ENCODE results near the gene EEF1AKMT4.

The EEF1AKMT4 gene

DNA sequence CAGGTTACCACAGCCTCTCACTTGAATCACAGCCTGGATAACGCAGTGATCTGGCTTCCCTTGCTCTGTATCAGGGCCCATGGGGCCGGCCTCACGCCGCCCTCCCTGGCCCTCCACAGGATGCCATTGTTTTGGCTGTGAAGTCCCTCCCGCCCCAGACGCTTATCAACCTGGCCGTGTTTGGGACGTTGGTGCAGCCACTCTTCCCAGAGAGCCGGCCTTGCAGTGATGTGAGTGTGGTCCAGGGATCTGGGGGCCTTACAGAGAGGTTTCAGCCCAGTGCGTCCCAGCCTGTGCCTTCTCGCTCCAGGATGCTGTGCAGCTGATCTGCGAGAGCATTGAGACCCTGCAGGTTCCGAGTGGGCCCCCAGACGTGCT, 13.4 kb upstream of the EEF1AKMT4 start:
- DNase-seq (ENCODE audit: low spot score) = no peak

- no peak for DNase-seq (ENCODE audit: low spot score)
These were observed 12.8 kb upstream of the EEF1AKMT4 start for GRCh38 chr3:184236636-184237035.

DNA sequence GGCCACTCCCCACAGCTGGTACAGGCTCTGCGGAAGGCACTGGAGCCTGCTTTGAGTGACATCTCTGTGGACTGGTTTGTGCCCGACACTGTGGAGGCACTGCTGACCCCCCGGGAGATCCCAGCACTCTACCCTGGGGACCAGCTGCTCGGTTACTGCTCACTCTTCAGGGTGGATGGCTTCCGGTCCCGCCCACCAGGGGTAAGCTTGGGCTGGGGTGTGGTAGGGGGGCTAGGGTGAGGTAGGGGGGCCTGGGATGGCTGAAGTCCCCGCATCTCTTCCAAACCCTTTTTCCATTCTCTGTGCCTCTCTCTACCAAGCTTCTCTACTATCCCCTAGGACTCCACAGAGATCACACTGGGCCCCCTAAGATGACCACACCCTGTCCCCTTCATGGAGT, 12.3 kb upstream of the EEF1AKMT4 start:
- DNase-seq (ENCODE audit: low spot score) = no peak

- no peak for DNase-seq (ENCODE audit: low spot score)
These were observed 11.7 kb upstream of the EEF1AKMT4 start for GRCh38 chr3:184237807-184238206.

DNA sequence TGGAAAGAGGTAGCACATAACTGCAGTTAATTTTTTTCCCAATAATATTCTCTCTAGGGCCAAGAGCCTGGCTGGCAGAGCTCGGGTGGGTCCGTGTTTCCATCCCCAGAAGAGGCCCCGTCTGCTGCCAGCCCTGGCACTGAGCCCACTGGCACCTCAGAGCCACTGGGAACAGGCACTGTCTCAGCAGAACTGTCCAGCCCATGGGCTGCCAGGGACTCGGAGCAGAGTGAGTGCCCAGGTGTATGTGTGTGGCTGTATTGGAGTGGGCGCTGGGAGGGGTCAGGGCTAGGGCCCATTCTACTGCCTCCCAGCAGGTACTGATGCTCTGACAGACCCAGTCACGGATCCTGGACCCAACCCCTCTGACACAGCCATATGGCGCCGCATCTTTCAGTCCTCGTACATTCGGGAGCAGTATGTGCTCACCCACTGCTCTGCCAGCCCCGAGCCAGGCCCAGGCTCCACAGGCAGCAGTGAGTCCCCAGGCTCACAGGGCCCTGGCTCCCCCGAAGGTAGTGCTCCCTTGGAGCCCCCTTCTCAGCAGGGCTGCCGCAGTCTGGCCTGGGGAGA, 11.1 kb upstream of the EEF1AKMT4 start:
- no peak for DNase-seq (ENCODE audit: low spot score)

DNA sequence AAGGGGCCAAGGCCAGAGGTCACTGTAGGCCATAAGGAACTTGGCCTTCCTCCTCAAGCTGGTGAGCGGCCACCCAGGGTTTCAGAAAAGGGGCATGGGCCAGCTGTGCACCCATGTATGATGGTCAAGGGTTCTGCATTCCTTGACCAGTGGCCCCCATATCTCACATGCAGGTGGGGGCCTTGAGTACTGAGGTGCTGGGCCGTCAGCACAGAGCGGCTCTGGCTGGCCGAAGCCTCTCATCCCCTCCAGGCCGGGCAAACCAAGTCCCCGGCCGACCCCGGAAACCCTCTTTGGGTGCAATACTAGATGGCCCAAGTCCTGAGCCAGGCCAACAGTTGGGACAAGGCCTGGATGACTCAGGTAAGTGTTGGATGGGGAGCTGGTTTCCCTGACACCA, 10.3 kb upstream of the EEF1AKMT4 start:
- DNase-seq (ENCODE audit: low spot score) = no peak

- no peak for DNase-seq (ENCODE audit: low spot score)
These were observed 9.8 kb upstream of the EEF1AKMT4 start for GRCh38 chr3:184239708-184240107.

DNA sequence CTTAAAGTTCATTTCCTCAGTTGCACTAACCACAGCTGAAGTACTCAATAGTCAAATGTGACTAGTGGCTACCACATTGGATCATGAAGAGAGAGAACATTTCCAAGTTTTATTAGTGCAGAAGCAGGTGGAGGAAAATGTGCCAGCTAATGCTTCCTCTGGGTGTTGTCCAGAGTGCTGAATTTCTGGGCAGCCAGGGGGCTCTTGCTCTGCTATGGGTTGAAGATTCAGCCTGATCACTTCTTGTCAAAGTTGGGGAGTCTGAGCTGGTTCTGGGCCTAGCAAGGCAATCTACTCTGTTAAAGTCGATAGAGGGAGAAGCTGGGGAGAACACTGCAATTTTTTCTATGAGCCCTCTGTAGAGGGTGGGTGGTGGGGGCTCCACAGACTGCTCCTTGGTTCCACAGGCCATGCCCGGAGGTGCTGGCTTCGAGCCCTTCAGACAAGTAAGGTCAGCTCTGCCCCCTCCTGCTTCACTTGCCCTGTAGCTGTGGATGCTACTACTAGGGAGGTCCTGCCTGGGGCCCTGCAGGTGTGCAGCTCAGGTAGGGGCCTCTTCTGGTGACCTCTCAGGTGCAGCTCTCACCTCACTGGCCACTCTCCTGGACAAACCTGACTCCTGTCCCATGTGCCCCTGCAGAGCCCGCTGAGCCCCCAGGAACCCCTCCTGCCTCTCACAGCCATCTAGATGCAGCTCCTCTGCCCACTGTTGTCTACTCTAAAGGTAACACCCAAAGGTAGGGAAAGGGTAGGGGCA, 8.9 kb upstream of the EEF1AKMT4 start:
- peak; percentile 57 for DNase-seq (ENCODE audit: low spot score)

GRCh38 chr3:184241141-184241446, 8.4 kb upstream of the EEF1AKMT4 start:
- no peak for DNase-seq (ENCODE audit: low spot score)

DNA sequence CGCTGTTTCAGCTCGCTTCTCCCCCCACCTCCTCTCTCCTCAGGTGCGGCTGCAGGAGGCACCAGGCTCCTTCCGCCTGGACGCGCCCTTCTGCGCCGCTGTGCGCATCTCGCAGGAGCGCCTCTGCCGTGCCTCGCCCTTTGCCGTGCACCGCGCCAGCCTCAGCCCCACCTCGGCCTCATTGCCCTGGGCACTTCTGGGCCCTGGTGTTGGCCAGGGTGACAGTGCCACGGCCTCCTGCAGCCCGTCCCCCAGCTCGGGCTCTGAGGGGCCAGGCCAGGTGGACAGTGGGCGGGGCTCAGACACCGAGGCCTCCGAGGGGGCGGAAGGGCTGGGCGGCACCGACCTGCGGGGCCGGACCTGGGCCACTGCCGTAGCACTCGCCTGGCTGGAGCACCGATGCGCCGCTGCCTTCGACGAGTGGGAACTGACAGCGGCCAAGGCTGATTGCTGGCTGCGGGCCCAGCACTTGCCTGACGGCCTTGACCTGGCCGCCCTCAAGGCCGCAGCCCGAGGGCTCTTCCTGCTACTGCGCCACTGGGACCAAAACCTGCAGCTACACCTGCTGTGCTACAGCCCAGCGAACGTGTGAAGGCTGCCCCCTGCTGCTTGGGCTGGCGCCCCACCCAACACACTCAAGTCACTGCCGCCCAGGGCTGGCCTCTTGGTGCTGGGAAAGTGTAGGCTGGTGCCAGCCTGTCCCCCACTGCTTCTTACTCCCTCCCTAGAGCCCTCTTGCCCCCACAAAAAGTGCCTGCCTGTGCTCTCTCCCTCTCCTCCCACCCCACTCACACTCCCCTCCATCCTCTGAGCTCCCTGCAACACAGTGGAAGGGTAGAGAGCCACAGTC, 7.8 kb upstream of the EEF1AKMT4 start:
- DNase-seq (ENCODE audit: low spot score) = peak; percentile 56

DNA sequence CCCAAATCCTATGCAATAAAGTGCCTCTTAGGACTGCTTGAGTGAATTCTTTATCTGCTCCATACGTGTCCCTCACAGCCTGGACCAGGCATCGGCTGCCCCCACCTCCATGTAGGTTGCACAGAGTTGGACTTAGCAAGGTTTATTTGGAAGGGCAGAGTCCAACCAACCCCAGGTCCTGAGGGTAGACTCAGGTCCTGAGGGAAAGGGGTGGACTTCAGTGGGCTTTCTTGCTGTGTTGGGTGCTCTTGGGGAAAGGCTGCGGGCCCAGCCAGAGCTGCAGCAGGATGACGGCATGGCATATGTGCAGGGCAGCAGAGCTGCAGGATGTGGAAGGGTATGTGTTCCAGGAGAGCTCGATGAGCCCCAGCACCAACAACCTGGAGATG, 7.2 kb upstream of the EEF1AKMT4 start:
- DNase-seq (ENCODE audit: low spot score) = no peak

DNA sequence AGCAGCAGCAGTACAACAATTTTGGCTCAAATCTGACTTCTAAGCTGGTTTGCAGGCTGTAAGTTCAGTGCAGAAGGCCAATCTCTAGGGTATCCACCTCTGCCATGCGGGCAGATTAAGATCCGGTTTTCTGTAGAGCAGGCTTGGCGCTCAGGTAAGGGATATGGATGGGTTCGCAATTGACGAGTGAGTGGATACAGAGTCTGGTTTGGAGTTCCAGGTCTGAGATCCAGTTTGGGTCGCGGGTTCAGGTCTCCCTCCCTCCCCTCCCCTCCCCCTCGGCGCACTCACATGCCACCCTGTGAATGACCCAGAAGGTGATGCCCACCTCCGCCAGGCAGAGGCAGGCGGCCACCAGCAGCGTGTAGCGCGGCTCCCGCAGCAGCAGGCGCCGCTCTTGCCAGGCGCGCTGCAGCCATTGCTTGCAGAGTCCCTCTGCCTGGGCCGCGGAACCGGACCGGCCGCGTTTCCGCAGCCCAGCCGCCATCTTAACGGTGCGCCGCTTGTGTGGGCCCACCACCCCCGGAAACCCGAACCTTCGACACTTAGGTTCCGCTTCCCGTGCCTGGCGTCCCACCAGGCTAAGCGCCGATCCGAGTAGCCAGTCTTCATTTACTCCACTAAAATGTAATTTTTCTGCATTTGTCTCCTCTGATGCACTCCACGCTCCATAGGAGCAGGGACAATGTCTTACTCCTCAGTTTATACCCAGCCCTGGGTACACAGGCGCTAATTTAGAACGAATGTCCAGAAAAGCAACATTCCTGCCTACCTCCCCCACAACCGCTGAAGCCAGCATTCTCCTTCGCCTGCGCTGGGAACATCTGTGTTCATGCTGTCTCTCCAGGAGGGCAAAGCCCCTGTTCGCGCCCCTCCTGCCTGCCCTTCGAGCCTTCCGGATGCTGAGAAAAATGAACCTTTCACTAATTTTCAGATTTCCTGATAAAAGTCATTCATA, 739 bp upstream of the EEF1AKMT4 start, which contains the start of gene ALG3:
Gene ALG3 (minus strand): TSS at position 509 of the 958 bp plus-strand sequence. CDS start 22 bp downstream, at position 487.
- DNase-seq (ENCODE audit: low spot score) = peak; percentile 90

DNA sequence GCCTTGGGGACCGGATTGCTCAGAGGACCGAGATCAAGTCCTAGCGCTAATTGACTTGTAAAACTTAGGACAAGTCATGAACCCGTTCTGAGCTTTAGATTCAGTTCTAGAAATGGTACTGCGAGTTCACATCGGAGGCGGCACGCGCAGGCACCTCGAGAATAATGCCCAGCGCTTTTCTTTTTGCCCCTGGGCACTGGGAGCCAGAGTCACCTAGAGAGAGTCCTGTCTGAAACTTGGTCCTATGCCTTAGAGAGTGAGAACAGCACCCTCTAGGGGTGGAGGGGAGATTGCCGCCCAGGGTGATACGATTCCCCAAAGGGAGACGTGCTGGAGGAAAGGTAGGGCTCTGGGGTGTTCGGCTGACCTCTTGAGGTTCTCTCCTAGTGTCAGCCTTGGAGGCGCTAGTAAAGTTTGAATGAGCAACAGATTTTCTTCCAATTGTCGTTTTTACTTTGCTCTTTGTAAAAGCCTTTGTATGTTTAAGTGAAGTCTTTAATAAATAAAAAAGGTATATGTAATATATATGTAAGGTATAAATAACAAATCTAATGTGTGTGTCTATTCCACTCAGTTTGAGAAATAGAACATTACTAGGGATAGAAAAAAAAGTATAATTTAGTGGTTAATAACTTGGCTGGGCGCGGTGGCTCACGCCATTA, 826 bp downstream of the EEF1AKMT4 start:
- peak; percentile 98 for DNase-seq (ENCODE audit: low spot score)

DNA sequence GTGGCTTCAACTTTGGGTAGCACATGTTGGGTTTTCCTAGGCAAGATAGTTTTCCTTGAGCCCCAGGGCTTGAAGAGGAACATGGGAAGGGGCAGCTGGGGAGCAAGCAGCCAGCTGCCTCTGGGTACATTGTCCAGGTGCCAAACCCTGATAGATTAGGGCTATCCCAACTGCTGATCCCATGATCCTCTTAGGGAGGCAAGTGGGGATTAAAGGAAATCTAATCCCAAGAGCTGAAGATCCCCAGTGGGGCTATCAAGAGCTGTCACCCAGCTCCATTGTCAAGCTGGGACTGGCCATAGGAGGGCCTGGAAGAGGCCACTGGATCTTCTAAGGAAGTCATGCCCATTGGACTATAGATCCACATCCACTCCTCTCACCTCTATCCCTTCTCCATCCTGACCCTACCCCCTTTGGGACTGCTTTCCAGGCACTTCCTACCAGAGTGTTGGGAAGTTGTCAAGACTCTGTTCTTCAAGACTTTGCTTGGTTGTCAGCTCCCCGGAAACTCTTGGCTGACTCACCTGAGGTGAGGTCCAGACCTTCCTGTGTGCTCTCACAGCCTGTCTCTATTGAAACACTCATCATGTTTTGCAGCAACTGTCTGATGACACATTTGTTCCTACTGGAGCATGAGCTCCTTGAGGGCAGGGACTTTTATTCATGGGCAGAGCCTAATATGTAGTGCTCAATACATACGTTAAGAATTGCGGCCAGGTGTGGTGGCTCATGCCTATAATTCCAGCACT, 6.0 kb downstream of the EEF1AKMT4 start:
- DNase-seq (ENCODE audit: low spot score) = no peak

- no peak for DNase-seq (ENCODE audit: low spot score)
These were observed 7.8 kb downstream of the EEF1AKMT4 start for GRCh38 chr3:184257083-184257915.

DNA sequence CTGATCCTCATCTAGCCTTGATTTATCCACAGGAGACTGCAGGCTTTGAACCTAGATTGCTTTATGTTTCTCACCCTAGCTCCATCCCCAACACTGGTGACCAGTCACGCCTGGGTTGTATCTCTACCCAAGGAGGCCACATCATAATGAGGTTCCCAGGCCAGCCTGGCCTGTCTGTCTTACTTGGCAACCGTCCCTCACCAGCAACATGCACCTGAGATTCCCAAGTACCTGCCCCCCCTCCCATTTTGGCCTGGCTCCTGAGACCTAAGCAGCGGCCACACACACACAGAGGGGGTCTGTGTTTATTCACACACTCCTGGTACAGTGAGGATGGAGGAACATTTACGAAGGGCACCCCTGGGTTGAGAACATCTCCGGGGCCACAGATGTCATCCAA, 9.5 kb downstream of the EEF1AKMT4 start:
- DNase-seq (ENCODE audit: low spot score) = no peak

GRCh38 chr3:184259396-184259877, 10.0 kb downstream of the EEF1AKMT4 start:
- no peak for DNase-seq (ENCODE audit: low spot score)

GRCh38 chr3:184259878-184260723, 10.6 kb downstream of the EEF1AKMT4 start:
- DNase-seq (ENCODE audit: low spot score) = no peak
